ENCODE measurements around the gene ZNF792.
"Not testable (repeated sequence)": the region's sequence is repeated elsewhere in the genome, so short reads cannot be mapped to it uniquely, and the experiment has no call there.

The ZNF792 gene

DNA sequence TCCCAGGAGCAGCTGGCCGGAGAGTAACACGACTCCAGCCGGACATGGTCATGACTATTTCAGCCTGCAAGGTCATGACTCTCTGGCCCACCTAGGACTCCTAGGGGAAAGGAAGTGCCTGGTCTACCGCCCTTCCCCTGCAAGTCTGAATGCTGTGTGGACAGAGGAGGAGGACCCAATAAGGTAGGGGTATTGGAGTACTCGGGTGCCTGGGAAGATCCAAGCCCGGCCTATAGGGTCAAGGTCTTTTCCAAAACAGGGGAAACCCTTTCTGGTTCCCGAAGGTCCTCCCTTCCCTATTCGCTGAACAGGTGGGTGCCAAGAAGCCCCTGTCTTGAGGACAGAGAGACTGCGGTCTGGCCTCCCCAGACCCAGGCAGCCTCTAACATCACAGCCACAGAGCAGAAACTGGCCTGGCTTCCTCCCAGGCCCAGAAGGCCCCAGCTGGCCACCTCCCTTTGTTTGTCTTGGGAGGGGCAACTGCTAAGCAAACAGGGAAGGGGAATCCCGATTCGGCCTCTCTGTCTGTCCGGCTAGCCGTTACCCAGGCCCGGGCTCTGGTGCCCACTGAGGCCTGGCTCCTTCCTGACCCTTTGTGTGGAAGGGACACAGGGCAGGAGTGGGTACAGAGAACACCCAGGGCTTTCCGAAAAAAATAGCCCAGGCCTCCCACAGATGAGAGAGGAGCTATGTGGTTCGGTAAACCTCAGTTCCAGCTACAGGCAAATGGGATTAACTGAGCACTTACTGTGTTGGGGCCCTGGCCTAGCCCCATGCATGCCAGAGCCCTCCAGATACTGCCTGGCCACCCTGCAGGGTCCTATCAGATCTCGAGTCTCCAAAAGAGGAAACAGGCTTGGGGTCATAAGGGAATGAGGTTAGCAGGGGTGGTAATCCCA is 30.9 kb upstream of the ZNF792 start:
- intact Hi-C loops (cut with DNase I; ENCODE audit: low total_unique reads) = no loop called here
- Histone ChIP-seq H3K4me1 (peaks cover 0 to 20% (median 16%) of the 10 kb centered on the region in 4 donors), H3K27ac (peak overlapping the region; percentile 59 to 62)

DNA sequence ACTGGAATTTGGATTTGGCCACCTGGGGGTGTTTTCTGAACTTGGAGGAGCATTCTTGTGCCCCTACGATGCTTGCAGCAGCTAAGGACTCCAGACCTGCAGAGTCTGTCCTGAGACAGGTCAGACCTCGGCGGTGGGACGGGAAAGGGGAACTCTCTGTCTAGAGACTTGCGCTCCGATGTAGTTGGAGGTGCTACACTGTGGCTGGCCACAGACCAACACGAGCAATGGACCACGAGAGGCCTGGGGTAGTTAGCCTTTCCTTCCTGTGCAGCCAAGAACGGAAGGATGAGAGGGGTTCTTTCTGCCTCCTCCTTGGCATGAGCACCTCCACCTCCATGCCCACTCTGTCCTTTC is 30.2 kb upstream of the ZNF792 start:
- TF ChIP-seq, protein P1, sequence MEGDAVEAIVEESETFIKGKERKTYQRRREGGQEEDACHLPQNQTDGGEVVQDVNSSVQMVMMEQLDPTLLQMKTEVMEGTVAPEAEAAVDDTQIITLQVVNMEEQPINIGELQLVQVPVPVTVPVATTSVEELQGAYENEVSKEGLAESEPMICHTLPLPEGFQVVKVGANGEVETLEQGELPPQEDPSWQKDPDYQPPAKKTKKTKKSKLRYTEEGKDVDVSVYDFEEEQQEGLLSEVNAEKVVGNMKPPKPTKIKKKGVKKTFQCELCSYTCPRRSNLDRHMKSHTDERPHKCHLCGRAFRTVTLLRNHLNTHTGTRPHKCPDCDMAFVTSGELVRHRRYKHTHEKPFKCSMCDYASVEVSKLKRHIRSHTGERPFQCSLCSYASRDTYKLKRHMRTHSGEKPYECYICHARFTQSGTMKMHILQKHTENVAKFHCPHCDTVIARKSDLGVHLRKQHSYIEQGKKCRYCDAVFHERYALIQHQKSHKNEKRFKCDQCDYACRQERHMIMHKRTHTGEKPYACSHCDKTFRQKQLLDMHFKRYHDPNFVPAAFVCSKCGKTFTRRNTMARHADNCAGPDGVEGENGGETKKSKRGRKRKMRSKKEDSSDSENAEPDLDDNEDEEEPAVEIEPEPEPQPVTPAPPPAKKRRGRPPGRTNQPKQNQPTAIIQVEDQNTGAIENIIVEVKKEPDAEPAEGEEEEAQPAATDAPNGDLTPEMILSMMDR (IDR thresholded peaks at IDR 0.05) = no peak
- Histone ChIP-seq H3K9me3 (no peaks in the 10 kb centered on the region), H3K4me3 (no peak overlapping the region), H3K27me3 (peaks cover 0 to 2% of the 10 kb centered on the region in 2 donors), H3K4me1 (peaks cover 0 to 19% (median 15%) of the 10 kb centered on the region in 4 donors), H3K36me3 (no peaks in the 10 kb centered on the region), H3K27ac (peak overlapping the region; percentile 59 to 62)
- intact Hi-C loops (cut with DNase I; ENCODE audit: low total_unique reads) = no loop called here
- DNase-seq = no peak

More for the DNA sequence above, 30.9 kb upstream of the ZNF792 start:
- H3K27me3 ChIP-seq = peaks cover 0 to 2% of the 10 kb centered on the region in 2 donors
- no peak overlapping the region for H3K4me3 ChIP-seq
- TF ChIP-seq, protein P1 (IDR thresholded peaks at IDR 0.05) = no peak
- peak; percentile 49 to 79 for DNase-seq
- H3K36me3 ChIP-seq = no peaks in the 10 kb centered on the region
- no peaks in the 10 kb centered on the region for H3K9me3 ChIP-seq

DNA sequence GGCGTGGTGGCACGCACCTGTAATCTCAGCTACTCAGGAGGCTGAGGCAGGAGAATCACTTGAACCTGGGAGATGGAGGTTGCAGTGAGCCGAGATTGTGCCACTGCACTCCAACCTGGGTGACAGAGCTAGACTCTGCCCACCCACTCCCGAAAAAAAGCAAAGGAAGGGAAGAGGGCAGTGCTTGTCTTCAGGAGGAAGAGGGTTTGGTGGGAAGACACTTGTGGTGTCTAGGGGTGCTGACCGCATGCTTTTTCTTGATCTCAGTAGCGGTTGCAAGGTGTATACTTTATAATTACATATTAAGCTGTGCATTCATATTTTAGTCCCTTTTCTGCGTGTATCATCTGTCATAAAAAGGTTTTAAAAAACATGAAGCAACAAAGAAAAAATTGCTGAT is 28.6 kb upstream of the ZNF792 start:
- H3K4me3 ChIP-seq; DNase-seq; H3K27me3 ChIP-seq; H3K9me3 ChIP-seq; intact Hi-C loops (cut with DNase I; ENCODE audit: low total_unique reads); H3K27ac ChIP-seq; H3K36me3 ChIP-seq: not testable (repeated sequence)
- H3K4me1 ChIP-seq = peaks cover 0 to 11% (median 7%) of the 10 kb centered on the region in 4 donors

DNA sequence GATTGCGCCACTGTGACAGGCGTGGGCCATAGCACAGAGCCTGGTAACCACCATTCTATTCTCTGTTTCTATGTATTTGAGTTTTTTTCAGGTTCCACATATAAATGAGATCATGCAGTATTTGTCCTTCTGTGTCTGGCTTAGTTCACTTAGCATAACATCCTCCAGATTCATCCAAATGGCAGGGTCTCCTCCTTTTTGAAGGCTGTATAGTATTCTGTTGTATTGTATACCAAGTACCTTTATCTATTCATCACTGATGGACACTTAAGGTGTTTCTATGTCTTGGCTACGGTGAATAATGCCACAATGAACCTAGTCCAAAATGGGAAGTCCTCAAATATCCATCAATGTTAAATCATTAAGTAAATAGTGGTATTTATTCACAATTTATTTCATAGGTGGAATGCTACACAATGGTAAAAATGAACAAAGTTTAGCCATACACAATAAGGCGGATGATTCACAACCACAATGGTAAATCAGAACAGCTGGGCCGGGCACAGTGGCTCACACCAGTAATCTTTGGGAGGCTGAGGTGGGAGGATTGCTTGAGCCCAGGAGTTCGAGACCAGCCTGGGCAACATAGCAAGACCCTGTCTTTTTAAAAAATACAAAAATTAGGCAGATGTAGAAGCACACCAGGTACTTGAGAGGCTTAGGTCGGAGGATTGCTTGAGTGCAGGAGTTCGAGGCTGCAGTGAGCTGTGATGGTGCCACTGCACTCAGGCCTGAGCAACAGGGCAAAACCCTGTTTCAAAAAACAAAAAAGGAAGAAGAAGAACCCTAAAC is 27.7 kb upstream of the ZNF792 start:
- no peaks in the 10 kb centered on the region for H3K9me3 ChIP-seq

DNA sequence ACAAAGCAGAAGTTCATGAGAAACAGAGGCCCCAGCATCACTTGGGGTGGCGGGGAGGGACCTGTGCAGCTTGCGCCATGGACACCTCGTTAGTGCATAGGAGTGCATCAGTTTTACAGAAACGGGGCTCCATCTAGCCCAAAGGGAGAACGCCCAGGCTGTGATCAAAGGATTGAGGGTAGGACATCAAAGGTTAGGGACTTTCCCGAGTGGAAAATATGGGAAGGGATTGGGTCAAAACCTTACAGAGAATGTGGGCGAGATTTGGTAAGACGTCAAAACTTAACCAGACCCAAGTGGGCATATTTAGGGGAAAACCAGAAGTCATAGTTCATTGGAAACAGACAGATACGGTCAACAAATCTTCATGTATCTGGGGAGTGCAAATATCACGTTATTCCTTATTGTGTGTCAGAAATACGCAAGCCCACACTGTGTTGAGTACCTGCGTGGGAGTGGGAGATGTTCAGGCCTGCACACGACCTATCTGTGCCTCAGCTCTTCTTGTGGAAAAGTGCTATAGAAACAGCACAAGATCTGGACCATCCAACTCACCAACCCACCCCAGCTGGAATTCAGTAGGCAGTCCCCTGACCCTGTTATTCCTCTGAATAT is 26.7 kb upstream of the ZNF792 start:
- H3K4me3 ChIP-seq = no peak overlapping the region
- peak in 1 of 2 donors; percentile 35 for DNase-seq
- TF ChIP-seq, protein P1 (IDR thresholded peaks at IDR 0.05) = no peak
- peaks cover 0 to 2% of the 10 kb centered on the region in 2 donors for H3K27me3 ChIP-seq
- H3K27ac ChIP-seq = no peak overlapping the region
- intact Hi-C loops (cut with DNase I; ENCODE audit: low total_unique reads) = no loop called here
- H3K4me1 ChIP-seq = peaks cover 0 to 11% (median 7%) of the 10 kb centered on the region in 4 donors
- no peaks in the 10 kb centered on the region for H3K9me3 ChIP-seq
- H3K36me3 ChIP-seq = no peaks in the 10 kb centered on the region

More for the DNA sequence above, 27.7 kb upstream of the ZNF792 start:
- Histone ChIP-seq H3K36me3 (no peaks in the 10 kb centered on the region), H3K27ac (no peak overlapping the region), H3K4me3 (no peak overlapping the region), H3K4me1 (peaks cover 0 to 11% (median 7%) of the 10 kb centered on the region in 4 donors), H3K27me3 (peaks cover 0 to 2% of the 10 kb centered on the region in 2 donors)
- intact Hi-C loops (cut with DNase I; ENCODE audit: low total_unique reads) = no loop called here
- TF ChIP-seq, protein P1 (IDR thresholded peaks at IDR 0.05) = no peak
- peak in 1 of 2 donors; percentile 1 for DNase-seq
